SK-N-DZ (cell line): ENCODE measurements around the gene VEZF1.
A peak's percentile ranks its signal among the peaks of the same experiment; 100 is the strongest.
"Not testable (repeated sequence)": the region's sequence is repeated elsewhere in the genome, so short reads cannot be mapped to it uniquely, and the experiment has no call there.

ENCODE experiments used
- DNase-seq: peaks from one replicate; pipeline ENCODE4 v3.0.0-alpha.2; 2015; ENCODE audit warnings: low spot score

The VEZF1 gene

GRCh38 chr17:57974053-57974824 is 13.8 kb downstream of the VEZF1 start:
- DNase-seq, result not testable (repeated sequence)

DNA sequence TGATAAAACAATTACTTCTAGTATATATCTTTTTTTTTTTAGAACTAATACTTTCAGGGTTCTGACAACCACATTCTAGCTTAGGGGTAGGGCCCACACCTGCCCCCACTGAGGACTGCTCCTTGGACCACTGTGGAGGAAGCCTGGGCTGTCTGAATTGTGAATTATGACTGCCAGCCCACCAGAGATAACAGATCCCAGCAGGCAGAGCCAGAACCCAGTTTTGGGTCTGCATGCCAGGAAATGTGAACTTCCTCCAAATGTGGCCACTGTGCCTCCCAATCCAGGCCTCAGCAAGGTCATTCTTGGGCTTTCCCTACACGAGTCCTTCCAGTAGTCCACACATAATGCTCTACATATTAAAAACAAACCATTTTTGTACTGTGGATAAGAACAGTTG is 15.9 kb downstream of the VEZF1 start:
- no peak for DNase-seq

DNA sequence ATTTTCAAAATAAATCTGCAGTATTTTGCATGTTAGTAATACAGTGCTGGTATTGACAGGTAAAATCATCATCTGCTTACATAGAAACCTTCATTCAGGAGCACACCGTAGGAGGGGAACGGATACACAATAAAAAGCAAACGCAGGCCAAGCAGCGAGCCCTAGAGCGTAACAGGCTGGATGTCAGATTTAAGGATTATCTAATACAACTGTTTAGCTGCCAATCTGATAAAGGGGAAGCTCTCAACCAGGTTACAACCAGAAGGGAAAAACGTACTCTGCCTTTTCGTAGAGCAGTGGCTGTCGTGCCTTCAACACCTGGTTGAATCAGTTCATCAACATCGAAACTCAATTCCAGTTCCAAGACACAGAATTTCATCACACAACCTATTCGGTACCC is 16.5 kb downstream of the VEZF1 start:
- DNase-seq, result no peak

- DNase-seq, result no peak
Measured at GRCh38 chr17:57970710-57971109, 17.3 kb downstream of the VEZF1 start.

DNA sequence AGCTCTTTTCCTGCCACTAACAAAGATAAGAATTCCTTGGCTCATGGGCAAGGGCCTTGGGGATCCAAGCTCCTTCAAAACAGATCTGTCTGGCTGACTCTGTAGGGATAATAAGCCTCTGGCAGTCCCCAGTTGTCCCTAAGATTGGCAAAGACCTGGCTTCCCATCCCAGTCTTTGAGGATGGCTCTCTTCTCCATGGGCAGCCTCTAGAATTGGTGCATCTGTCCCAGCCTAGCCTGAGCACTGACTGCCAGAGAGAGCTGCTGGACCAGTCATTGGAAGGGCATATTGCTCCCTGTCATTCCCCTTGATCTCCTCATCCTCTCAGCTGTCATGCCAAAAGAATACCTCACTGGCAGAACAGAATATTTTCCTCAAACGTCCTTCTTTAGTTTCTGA is 19.6 kb downstream of the VEZF1 start:
- DNase-seq, result no peak

DNA sequence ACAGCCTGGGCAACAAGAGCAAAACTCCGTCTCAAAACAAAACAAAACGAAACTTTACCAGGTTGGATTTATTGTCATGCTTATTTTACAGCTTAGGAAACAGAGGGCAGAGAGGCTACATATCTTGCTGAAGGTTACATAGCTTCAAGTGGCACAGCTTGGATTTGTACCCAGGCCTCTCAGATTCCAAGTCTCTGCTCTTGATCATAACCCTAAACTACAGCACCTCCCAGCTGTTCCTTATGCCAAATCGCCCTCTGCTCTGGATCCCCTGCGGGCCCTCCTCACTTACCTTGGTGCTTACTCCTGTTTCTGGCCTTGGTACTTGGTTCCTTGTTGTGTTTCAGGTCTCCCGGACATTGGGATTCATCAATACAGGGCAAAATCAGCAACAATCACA is 21.2 kb downstream of the VEZF1 start:
- DNase-seq, result no peak

DNA sequence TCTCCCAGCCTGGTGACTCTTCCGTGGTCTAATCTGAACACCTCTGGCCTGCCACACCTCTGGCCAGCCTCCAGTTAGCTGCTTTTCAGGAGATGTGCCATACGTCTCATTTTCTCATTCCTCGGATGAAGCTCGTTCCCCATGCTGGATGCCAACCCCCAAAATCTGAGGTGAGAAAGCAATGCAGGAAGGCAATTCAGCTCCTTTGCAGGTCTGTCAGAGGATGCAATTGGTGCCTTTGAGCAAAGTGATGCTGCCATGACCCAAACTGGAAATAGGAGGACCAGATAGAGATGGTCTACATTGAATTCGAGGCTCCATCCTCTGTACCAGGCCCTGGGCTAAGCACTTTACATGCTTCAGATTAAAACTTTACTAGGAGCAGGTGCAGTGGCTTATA is 21.8 kb downstream of the VEZF1 start:
- no peak for DNase-seq

DNA sequence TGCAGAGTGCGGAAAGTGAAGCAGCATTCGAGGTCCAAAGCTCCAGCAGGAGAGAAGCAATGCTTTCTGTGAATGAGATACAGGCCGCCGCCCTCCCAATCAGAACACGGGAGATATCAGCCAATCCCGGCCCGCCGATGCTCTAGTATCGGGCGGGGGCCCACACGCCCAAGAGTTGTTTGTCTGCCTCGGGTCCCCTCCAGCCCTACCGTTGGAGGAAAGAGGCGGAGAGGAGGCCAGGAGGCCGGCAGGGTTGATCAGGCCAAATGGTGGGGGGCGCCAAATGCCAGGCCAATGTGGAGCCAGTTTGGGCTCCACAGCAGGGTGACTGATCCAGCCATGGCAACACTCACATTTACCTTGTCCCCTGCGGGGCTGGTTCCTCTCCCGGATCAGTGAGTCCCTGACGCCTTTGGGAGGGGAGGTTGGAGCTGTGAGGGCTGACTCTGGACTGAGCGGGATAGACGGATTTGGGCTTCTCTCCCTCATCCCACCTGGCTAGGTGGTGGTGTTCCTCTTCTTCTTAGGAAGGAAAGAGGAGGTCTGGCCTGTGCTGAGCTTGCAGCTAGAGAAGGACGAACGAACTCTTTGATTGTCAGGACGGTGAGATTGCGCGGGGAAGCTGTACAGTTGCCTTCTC is 22.4 kb downstream of the VEZF1 start:
- DNase-seq, result no peak

DNA sequence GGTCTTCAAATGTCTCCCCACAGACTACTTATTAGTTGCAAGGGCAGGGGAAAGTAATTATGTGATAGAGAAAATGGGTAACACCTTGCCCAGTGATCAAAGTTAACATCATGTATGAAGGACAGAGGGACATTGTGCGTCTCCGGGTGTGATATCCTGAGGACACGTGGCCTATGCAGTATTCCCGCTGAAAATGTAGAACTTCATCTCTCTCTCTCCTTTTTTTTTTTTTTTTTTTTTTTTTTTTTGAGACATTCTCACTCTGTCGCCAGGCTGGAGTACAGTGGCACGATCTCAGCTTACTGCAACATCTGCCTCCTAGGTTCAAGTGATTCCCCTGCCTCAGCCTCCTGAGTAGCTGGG is 24.9 kb downstream of the VEZF1 start:
- no peak for DNase-seq

DNA sequence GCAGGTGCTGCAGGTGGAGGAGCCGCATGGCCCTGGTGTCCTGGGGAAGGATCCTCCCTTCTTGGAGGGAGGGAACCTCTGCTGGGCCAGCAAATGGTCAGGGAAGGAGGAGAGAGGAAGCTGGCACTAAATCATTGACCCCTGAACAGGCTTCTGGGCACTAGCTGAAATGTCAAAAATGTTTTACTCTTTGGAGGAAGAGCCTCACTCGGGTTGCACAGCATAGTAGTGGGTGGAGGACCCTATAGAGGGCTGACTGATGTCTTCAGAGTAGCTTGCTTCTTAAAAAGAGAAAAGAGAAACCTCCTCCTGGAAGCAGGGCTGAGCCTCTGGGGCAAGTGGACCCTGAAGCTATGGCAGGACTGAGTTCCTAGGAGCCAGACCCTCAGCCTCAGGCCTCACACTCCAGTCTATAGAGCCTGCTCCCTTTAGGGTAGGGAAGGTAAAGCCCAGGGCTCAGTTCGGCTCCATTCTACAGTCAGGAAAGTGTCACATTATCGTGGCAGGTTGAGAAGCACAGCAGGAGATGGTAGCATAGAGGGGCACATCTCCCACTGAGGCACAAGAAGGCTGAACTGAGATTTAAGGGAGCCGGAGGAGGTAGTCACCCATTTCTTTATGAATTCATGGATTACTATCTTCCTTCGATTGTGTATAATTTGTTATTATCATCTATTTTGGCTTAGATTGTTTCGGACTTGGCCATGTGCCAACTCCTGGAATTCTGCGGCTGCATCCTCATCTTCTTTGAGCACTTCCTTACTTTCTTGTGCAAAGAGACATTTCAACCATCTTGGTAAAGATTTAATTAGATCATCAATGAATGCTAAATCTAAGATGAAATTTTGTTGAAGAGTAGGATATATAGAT is 25.5 kb downstream of the VEZF1 start:
- DNase-seq, result no peak

DNA sequence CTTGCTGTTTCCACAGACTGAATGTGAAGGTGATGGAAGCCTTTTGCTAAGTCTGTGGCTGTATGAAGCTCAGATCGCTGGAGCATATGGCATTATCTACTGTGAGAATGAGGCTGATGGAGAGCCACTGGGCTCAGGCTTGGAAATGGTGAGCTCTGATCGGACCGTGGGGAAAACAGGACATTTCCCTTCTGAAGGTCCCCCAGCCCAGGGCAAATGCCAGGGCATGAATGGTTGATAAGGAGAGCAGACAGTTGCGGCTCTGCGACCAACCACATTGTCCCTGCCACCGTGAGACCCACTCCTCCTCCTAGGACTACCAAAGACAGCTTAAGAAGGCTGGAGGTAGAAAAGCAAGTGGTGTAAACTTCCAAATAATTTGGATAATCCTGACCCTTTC is 28.1 kb downstream of the VEZF1 start:
- no peak for DNase-seq

GRCh38 chr17:57958391-57958790 is 29.7 kb downstream of the VEZF1 start:
- not testable (repeated sequence) for DNase-seq

DNA sequence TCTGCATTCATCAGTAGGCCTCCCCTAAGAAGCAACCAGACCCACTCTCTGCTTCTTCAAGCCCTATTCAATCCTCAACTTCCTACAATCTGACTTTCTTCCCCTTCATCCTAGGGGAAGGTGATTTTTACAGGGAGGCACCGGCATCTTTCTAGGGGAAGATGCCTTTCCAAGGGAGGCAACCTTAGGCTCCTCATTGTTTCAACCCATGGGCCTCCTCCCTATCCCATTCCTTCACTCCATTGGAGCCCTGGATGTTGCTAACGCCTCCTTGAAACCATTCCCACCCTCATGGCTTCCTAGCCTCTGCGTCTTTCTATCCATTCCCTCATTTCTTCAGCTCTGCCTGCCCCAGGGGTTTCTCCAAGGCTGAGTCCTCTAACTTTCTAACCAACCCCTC is 30.2 kb downstream of the VEZF1 start:
- DNase-seq, result no peak

DNA sequence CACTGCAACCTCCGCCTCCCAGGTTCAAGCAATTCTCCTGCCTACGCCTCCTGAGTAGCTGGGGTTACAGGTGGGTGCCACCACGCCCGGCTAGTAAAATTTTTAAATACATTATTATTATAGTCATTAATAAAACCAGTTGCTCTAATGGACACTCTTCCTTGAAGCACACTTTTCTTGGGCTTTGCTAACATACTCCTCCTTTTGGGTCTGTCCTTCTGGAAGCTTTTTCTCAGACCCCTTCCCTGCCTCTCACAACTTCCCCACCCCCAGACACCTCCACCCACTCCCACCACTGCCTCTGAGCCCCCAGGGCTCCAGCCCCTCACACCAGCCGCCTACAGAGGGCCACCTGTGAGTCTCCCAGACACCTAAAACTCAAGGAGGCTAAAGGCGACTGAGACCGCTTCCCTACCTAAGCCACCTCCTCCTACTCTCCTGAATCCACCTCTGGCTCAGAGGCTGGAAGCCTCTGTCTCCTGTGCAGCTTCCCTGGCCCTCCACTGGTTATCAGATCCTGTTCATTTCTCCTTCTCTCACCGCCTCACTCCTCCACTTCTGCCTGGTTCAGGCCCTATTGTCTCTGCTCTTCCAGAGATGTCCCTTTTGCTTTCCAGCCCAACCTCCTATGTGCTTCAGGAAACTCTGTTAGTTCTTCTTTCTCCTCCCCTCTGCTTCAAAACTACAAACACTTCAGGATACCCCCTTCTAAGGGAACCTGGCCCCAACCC is 30.8 kb downstream of the VEZF1 start:
- DNase-seq, result no peak

DNA sequence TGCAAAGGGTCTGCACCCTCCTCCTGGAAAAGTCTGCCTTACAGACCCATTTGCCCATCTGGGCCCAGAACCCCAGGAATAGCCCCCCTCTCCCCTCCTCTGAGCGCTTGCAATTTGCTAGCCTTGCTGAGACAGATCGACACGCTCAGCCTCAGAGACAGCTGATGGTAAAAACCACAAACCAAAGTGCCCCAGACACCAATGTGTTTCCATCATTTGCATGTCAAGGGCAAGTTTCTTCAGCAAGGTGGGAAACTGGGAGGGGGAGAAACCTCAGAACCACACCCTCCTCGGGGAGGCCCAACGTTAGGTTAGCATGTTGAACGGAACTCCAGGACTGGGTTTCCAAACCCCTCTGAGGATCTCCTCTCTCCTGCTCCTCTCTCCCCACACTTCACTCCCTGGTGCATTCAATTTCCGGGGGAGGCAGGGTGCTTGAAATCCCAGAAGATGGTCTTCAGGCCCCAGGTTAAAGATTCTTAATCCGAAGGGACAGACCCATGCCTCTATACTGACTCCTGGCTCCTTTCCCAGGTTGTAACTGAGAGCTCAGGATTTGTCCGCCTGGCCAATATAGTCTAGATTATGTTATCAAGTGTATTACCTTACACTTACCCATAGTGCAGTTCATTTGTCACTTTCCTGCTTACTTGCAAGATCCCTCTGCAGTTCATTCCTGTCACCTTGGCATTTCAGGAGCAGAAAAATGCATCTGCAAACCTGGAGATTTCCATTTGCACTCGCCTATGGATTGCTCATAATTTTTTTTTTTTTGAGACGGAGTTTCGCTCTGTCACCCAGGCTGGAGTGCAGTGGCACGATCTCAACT is 31.5 kb downstream of the VEZF1 start:
- no peak for DNase-seq

- DNase-seq, result peak; percentile 54
Measured at GRCh38 chr17:57955183-57955931, 32.7 kb downstream of the VEZF1 start, which contains the start of gene CUEDC1. Gene CUEDC1 (minus strand): TSS chr17:57955412. CDS start chr17:57885564, 69,848 bp downstream.

DNA sequence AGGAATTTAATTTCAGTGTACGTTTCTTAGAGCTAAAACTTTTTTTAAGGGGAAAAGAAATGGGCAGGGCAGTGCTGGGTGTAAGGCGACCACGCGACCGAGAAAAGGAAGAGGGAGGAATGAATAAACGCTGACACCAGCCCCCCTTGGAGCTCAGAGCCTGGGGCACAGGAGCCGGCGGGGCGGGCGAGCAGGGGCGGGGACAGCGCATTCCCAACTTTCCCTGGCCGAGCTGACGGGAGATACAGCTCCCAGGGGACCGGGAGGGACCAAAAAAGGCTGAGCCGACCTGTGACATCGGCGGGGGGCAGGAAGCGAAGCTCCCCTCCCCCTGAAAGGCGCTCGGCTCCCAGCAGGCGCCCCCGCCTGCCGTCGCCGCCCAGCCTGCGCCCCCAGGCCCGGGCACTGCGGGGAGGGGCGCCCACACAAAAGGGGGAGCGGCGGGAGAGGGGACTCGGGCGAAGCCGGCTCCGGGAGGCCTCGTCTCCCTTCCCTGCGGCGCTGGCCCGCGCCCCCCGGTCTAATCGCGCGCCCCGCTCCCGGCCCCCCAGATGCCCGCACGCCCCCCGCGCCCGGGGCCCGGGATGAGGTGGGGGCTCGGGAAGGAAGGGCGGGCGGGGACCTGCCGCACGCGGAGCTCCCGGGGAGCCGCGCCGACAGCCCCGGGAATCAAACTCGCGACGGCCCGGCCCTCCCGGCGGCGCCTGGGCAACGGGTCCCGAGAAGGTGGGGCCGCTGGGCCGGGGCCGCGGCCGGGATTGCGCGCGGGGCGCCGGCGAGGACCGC is 33.5 kb downstream of the VEZF1 start:
- DNase-seq, result peak; percentile 53

GRCh38 chr17:57953705-57954396 is 34.2 kb downstream of the VEZF1 start:
- DNase-seq, result no peak

- DNase-seq, result no peak
Measured at GRCh38 chr17:57953219-57953618, 34.8 kb downstream of the VEZF1 start.
